Glutamatergic neuron (in vitro differentiated cells): ENCODE data around the gene GLYATL3. TPM values are rescaled to one million over a fixed set of nuclear protein-coding genes. Genes with fewer than 3 reads are reported as not detected.

Experiments
- DNase-seq: peaks from one replicate; pipeline ENCODE4 v3.0.0; 2022
- H3K27ac Mint-ChIP-seq: one replicate; pipeline ENCODE4 v1.8.0; 2020; ENCODE audit warnings: mild to moderate bottlenecking, mixed read lengths, inconsistent platforms; ENCODE audit not compliant: unreplicated experiment
- H3K27me3 Mint-ChIP-seq: one replicate; pipeline ENCODE4 v1.8.0; 2020; ENCODE audit warnings: mild to moderate bottlenecking, moderate library complexity, mixed read lengths, inconsistent platforms; ENCODE audit not compliant: unreplicated experiment
- H3K36me3 Mint-ChIP-seq: one replicate; pipeline ENCODE4 v1.8.0; 2020; ENCODE audit warnings: mild to moderate bottlenecking, mixed read lengths, inconsistent platforms; ENCODE audit not compliant: unreplicated experiment
- H3K4me1 Mint-ChIP-seq: one replicate; pipeline ENCODE4 v1.8.0; 2020; ENCODE audit warnings: mild to moderate bottlenecking, low read depth, mixed read lengths, inconsistent platforms; ENCODE audit not compliant: unreplicated experiment
- H3K4me3 Mint-ChIP-seq: one replicate; pipeline ENCODE4 v1.8.0; 2020; ENCODE audit warnings: mild to moderate bottlenecking, mixed read lengths, inconsistent platforms; ENCODE audit not compliant: unreplicated experiment
- H3K9me3 Mint-ChIP-seq: one replicate; pipeline ENCODE4 v1.8.0; 2020; ENCODE audit warnings: mild to moderate bottlenecking, moderate library complexity, mixed read lengths, inconsistent platforms; ENCODE audit not compliant: unreplicated experiment
- total RNA-seq: library from RNA; stranded (reverse); fragmentation: NEBNext Ultra II Directional; extraction: Animal tissue kit (Norgen Biotek cat#: 25700); gene quantifications from one replicate; pipeline ENCODE4 v1.2.1, GENCODE V29; 2021; ENCODE audit not compliant: unreplicated experiment
- TF ChIP-seq, protein P1 (sequence below): fragments of 200-600 bp; sonication (generic); IDR thresholded peaks from one replicate; pipeline ENCODE4 v1.5.0; 2021; ENCODE audit not compliant: partially characterized antibody, unreplicated experiment

The GLYATL3 gene
- total RNA-seq, 1 donor from 2014 or later, result not detected

DNA sequence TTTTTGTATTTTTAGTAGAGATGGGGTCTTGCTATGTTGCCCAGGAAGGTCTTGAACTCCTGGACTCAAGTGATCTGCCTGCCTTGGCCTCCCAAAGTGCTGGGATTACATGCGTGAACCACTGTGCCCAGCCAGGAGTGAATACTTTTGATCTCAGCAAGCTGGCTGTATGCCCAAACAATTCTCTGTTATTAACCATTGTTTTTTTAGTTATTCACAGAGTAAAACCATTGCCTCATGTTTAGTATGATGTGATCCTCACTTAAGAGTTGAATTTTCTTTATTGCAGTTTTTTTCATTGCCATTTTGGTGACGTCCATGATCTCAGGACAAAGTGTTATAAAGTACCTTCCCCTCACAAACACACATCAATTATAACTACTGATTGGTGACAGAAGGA is 65.5 kb downstream of the GLYATL3 start:
- H3K9me3 Mint-ChIP-seq, result peaks cover 2% of the 10 kb centered on the region
- H3K4me3 Mint-ChIP-seq, result no peak overlapping the region
- H3K27me3 Mint-ChIP-seq, result no peaks in the 10 kb centered on the region
- H3K27ac Mint-ChIP-seq, result no peak overlapping the region
- no peak for DNase-seq
- H3K36me3 Mint-ChIP-seq, result no peaks in the 10 kb centered on the region
- H3K4me1 Mint-ChIP-seq, result no peaks in the 10 kb centered on the region
- TF ChIP-seq, protein P1, sequence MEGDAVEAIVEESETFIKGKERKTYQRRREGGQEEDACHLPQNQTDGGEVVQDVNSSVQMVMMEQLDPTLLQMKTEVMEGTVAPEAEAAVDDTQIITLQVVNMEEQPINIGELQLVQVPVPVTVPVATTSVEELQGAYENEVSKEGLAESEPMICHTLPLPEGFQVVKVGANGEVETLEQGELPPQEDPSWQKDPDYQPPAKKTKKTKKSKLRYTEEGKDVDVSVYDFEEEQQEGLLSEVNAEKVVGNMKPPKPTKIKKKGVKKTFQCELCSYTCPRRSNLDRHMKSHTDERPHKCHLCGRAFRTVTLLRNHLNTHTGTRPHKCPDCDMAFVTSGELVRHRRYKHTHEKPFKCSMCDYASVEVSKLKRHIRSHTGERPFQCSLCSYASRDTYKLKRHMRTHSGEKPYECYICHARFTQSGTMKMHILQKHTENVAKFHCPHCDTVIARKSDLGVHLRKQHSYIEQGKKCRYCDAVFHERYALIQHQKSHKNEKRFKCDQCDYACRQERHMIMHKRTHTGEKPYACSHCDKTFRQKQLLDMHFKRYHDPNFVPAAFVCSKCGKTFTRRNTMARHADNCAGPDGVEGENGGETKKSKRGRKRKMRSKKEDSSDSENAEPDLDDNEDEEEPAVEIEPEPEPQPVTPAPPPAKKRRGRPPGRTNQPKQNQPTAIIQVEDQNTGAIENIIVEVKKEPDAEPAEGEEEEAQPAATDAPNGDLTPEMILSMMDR, result no peak

DNA sequence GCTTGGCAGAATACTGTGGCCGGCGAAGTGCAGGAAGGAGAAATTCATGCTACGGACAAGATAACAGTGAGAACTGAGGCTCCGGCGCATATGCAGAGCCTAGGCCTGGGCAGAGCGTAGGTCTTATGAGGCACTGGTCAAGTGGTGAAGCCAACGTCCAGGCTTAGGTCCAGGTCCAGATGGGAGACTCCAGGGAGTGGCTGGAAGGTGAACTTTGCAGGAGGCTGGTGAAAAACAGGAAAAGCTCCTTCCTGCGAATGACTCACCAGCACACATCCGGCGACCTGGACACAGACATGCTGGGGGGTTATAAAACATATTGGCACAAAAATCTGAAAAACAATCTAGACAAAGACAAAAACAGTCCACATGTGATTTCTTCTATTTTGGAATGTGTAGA is 66.1 kb downstream of the GLYATL3 start:
- DNase-seq, result no peak
- Mint-ChIP-seq H3K4me3 (no peak overlapping the region), H3K9me3 (peaks cover 2% of the 10 kb centered on the region), H3K27me3 (no peaks in the 10 kb centered on the region), H3K4me1 (no peaks in the 10 kb centered on the region), H3K36me3 (no peaks in the 10 kb centered on the region), H3K27ac (no peak overlapping the region)
- TF ChIP-seq, protein P1, result no peak

DNA sequence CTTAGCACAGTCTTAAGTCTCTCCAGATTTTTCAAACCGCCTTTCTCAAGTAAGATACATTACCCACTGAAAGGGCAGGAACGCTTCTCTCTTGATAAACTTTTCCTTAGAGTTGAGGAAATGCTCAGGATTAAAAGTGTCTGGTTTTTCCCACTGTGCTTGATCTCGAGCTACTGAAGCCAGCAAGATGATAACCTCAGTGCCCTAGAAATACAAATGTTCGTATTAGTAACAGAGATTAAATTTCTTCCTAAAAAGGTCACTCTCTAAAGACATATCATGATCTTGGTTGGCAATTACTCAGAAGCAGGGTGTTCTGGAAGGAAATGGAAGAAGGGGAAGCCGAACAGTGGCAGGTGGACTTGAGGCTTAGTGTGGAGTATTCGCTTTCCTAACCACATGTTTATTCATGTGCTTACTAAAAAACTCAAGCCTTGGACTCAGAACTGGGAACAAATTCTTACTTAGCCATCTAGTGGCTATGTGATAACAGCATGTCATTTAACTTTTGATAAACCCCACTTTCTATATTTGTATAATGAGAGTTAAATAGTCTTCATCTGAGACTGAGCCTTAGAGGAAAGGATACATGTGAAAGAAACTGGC is 70.9 kb downstream of the GLYATL3 start:
- Mint-ChIP-seq H3K36me3 (no peaks in the 10 kb centered on the region), H3K4me1 (no peaks in the 10 kb centered on the region), H3K9me3 (peaks cover 2% of the 10 kb centered on the region), H3K27me3 (no peaks in the 10 kb centered on the region), H3K4me3 (no peak overlapping the region), H3K27ac (no peak overlapping the region)
- no peak for DNase-seq
- TF ChIP-seq, protein P1, result no peak

- H3K36me3 Mint-ChIP-seq, result no peaks in the 10 kb centered on the region
- TF ChIP-seq, protein P1, result no peak
- H3K4me1 Mint-ChIP-seq, result no peaks in the 10 kb centered on the region
- H3K27me3 Mint-ChIP-seq, result peaks cover 1% of the 10 kb centered on the region
- H3K27ac Mint-ChIP-seq, result no peak overlapping the region
- H3K9me3 Mint-ChIP-seq, result peaks cover 2% of the 10 kb centered on the region
- no peak overlapping the region for H3K4me3 Mint-ChIP-seq
- no peak for DNase-seq
These were observed 76.9 kb downstream of the GLYATL3 start for GRCh38 chr6:49576618-49577017.

Other genes starting within 250 kb of the GLYATL3 start
- gene MMUT, start 36.7 kb upstream of the GLYATL3 start, total RNA-seq, result 21.9 TPM
- gene CENPQ, start 36.6 kb upstream of the GLYATL3 start, total RNA-seq, result 3.4 TPM
- not detected for gene C6orf141, start 50.7 kb downstream of the GLYATL3 start, total RNA-seq
- not detected for gene RHAG, start 136.9 kb downstream of the GLYATL3 start, total RNA-seq
- not detected for gene CRISP2, start 213.6 kb downstream of the GLYATL3 start, total RNA-seq
- gene CRISP3, start 244.5 kb downstream of the GLYATL3 start, total RNA-seq, result not detected